Sigmoid colon (tissue), 7 donors: Measurements from ENCODE around the gene PIK3R1. TPM values are rescaled to one million over a fixed set of nuclear protein-coding genes. Genes with fewer than 3 reads are reported as not detected.
A peak's percentile ranks its signal among the peaks of the same experiment; 100 is the strongest.

Experiments used
- DNase-seq: peaks from one replicate; pipeline ENCODE4 v3.0.0-alpha.2; 2019
- H3K27ac ChIP-seq, 4 donors: fragments of 200-600 bp; sonication (generic); one replicate each; pipeline ENCODE4 v1.5.1; 2016 to 2019; ENCODE audit warnings: mild to moderate bottlenecking in 1 of 4
- H3K27me3 ChIP-seq, 3 donors: fragments of 200-600 bp; sonication (generic); one replicate each; pipeline ENCODE4 v1.5.1; 2019; ENCODE audit warnings: mild to moderate bottlenecking in 1 of 3
- H3K36me3 ChIP-seq, 4 donors: fragments of 200-600 bp; sonication (generic); one replicate each; pipeline ENCODE4 v1.5.1; 2016 to 2019
- H3K4me1 ChIP-seq, 4 donors: fragments of 200-600 bp; sonication (generic); one replicate each; pipeline ENCODE4 v1.5.1; 2017 to 2019
- H3K4me3 ChIP-seq, 4 donors: fragments of 200-600 bp; sonication (generic); one replicate each; pipeline ENCODE4 v1.5.1; 2017 to 2019; ENCODE audit warnings: mild to moderate bottlenecking in 2 of 4, moderate library complexity in 1 of 4
- H3K9me3 ChIP-seq, 4 donors: fragments of 200-600 bp in 3 of 4; sonication (generic) in 3 of 4; one replicate each; pipeline versions ENCODE4 v1.5.1 to v1.6.1; 2013 to 2019
- EP300 ChIP-seq, 4 donors: sonication (generic); formaldehyde crosslinking; IDR thresholded peaks; one replicate each; pipeline ENCODE4 v1.6.1; 2017; ENCODE audit warnings: antibody characterized with exemption in 4 of 4
- POLR2A ChIP-seq, 2 donors: fragments of 450-650 bp; IDR thresholded peaks; one replicate each; pipeline ENCODE4 v1.6.1; 2016; ENCODE audit warnings: antibody characterized with exemption in 2 of 2, mild to moderate bottlenecking in 2 of 2, moderate library complexity in 2 of 2
- POLR2AphosphoS5 ChIP-seq, 4 donors: sonication (generic); formaldehyde crosslinking; IDR thresholded peaks; one replicate each; pipeline ENCODE4 v1.6.1; 2017; ENCODE audit warnings: antibody characterized with exemption in 4 of 4
- WGBS, 2 donors: extraction: QIAGEN DNeasy Blood & Tissue Kit; methylation state at CpG; one replicate each; pipeline ENCODE4 v1.1.7; 2013; 5-methylcytosine and 5-hydroxymethylcytosine counted together
- intact Hi-C: fragments of 100-400 bp; cut with DNase I; formaldehyde crosslinking; loops from one replicate; pipeline ENCODE4 v1.15.1; 2023
- polyA plus RNA-seq, 3 donors: library from polyadenylated mRNA; stranded (reverse); fragments of 200-250 nt; gene quantifications; one replicate each; pipeline ENCODE4 v1.2.3, GENCODE V29; 2013
- total RNA-seq, 4 donors: library from RNA; depleted of rRNA; stranded (reverse); fragments of >200 nt; gene quantifications; one replicate each; pipeline ENCODE4 v1.1.0, GENCODE V29; 2016
- TF ChIP-seq, protein P1 (sequence below), 4 experiments: fragments of 450-650 bp in 3 of 4; fragments of 200-600 bp in 1 of 4; IDR thresholded peaks; one replicate each; pipeline ENCODE4 v1.5.1; 2016 to 2019; ENCODE audit warnings: antibody characterized with exemption in 4 of 4, mild to moderate bottlenecking in 3 of 4, moderate library complexity in 2 of 4
- donor health status: healthy with polysubstance abuse.
- donor health status: Bipolar disorder and iron deficiency.
- donor health status: healthy.

The PIK3R1 gene
- total and polyA plus RNA-seq, 7 donors: 9.2 to 227 (median 177) TPM

DNA sequence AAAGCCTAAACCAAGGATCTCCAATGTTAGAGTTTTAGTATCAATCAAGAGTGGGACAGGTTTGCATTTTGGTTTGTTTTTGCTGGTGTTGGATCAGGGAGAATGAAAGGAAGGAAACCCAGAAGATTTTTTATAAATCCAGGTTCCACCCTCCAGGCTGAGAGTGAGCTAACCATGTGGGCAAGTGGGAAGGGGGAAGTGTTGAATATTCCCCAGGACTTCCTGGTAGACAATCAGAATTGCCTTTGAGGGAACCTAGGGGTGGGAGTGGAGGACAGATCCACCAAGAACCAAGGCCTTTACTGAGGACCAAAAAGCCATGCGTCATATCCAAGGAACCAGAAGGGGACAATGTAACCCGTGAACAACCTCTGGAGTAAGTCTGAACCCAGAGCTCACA, 33.5 kb upstream of the PIK3R1 start:
- H3K27me3 ChIP-seq: no peaks in the 10 kb centered on the region
- H3K4me1 ChIP-seq: peaks cover 0 to 7% (median 5%) of the 10 kb centered on the region in 4 donors
- intact Hi-C loops: no loop called here
- no peaks in the 10 kb centered on the region for H3K9me3 ChIP-seq
- no peak for TF ChIP-seq EP300 (IDR thresholded peaks at IDR 0.05)
- WGBS, 2 donors: 98% methylated on average over 2 of the region's 2 CpGs
- no peak overlapping the region for H3K4me3 ChIP-seq
- no peak for DNase-seq
- no peak overlapping the region for H3K27ac ChIP-seq
- no peaks in the 10 kb centered on the region for H3K36me3 ChIP-seq

DNA sequence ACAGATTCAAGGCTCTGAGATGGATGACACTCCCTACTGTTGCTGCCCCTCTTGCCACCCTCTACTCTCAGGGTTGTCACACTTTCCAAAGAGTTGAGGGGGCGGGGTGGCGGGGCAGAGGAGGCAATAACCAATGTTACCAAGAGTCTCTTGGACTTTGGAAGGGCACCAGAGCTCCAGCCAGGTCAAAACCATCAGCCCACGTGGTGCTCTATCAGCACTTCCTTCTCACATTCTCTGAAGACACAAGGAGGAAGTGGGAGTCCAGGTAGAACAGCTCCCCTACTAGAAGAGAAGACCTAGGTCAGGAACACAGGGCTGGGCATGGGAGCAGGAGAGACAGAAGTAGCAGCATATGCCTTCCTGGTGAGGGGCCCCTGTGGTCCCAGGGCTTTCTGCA, 33.0 kb upstream of the PIK3R1 start:
- TF ChIP-seq, protein P1, sequence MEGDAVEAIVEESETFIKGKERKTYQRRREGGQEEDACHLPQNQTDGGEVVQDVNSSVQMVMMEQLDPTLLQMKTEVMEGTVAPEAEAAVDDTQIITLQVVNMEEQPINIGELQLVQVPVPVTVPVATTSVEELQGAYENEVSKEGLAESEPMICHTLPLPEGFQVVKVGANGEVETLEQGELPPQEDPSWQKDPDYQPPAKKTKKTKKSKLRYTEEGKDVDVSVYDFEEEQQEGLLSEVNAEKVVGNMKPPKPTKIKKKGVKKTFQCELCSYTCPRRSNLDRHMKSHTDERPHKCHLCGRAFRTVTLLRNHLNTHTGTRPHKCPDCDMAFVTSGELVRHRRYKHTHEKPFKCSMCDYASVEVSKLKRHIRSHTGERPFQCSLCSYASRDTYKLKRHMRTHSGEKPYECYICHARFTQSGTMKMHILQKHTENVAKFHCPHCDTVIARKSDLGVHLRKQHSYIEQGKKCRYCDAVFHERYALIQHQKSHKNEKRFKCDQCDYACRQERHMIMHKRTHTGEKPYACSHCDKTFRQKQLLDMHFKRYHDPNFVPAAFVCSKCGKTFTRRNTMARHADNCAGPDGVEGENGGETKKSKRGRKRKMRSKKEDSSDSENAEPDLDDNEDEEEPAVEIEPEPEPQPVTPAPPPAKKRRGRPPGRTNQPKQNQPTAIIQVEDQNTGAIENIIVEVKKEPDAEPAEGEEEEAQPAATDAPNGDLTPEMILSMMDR (IDR thresholded peaks at IDR 0.05): no peak
- TF ChIP-seq POLR2A (IDR thresholded peaks at IDR 0.05): no peak
- no peak for TF ChIP-seq POLR2AphosphoS5 (IDR thresholded peaks at IDR 0.05)
- no peak for TF ChIP-seq EP300 (IDR thresholded peaks at IDR 0.05)
- no peak for DNase-seq
- no peaks in the 10 kb centered on the region for H3K27me3 ChIP-seq
- H3K4me3 ChIP-seq: no peak overlapping the region
- intact Hi-C loops: no loop called here
- WGBS, 2 donors: 70 to 79% methylated on average over 3 of the region's 3 CpGs
- no peak overlapping the region for H3K27ac ChIP-seq
- H3K4me1 ChIP-seq: peaks cover 0 to 11% (median 10%) of the 10 kb centered on the region in 4 donors
- H3K36me3 ChIP-seq: no peaks in the 10 kb centered on the region
- H3K9me3 ChIP-seq: no peaks in the 10 kb centered on the region

DNA sequence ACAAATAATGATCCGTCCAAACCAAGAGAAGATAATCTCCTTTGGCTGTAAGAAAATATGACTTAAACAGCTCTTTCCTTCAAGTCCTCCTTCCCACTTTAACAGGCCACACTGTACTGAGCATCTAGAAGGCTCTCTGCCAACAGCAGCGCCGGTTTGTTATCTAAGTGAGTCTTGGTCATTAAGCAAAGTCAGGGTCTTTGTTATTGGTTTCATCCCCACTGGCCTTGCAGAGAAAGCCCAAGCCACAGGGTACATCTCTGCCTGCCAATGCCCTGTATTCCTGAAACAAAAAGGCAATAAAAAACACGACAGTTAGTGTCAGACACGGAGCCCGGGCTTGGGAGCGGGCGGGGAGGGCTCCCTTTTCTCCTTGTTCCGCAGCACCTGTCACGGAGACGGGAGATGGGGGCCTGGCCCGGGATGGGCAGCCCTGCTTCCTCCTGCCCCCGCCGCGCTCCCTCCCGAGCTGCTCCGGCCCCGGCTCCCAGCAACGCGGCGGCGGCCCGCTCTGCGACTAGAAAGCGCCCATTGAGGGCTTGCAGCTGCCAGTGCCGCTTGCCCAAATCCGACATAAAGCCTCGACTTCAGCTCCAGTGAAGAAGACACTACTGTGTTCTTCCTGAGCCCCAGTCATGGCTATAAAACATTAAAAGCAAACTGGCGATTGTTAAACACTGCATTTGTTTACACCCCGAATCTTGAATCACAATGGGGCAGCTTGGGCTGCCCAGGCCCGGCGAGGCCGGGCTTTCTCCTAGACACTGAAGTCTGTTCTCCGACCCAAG, 28.1 kb upstream of the PIK3R1 start:
- WGBS, 2 donors: 51 to 71% methylated on average over 34 of the region's 34 CpGs
- Histone ChIP-seq H3K36me3 (no peaks in the 10 kb centered on the region), H3K9me3 (no peaks in the 10 kb centered on the region), H3K4me1 (peaks cover 0 to 15% (median 14%) of the 10 kb centered on the region in 4 donors), H3K4me3 (peak overlapping the region; percentile 5 to 39 (median 38)), H3K27ac (peak overlapping the region; percentile 75 to 84 (median 82)), H3K27me3 (no peaks in the 10 kb centered on the region)
- peak; percentile 85 for DNase-seq
- intact Hi-C loops: loop anchor here (2.0 kb wide), 1 partner anchor 27 kb away; the partner anchor contains the start of gene PIK3R1
- TF ChIP-seq POLR2AphosphoS5 (IDR thresholded peaks at IDR 0.05) (peak in 3 of 4 donors; percentile 3 to 32 (median 14)), POLR2A (IDR thresholded peaks at IDR 0.05) (no peak), EP300 (IDR thresholded peaks at IDR 0.05) (no peak)
- TF ChIP-seq, protein P1 (IDR thresholded peaks at IDR 0.05): no peak

DNA sequence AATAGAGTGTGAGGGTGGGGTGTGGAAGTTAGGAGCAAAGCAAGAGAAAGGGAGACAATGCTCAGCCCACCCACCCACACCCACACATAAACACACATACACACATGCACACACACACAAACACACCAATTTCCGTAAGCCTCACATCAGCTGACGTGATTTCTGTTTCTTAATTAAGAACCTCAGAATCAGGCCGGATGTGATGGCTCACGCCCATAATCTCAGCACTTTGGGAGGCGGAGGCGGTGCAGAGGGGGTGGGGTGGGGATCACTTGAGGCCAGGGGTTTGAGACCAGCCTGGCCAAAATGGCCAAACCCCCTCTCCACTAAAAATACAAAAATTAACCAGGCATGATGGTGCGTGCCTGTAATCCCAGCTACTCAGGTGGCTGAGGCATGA, 26.4 kb upstream of the PIK3R1 start:
- no peak for DNase-seq
- WGBS, 2 donors: 89 to 90% methylated on average over 7 of the region's 7 CpGs
- H3K9me3 ChIP-seq: no peaks in the 10 kb centered on the region
- no peaks in the 10 kb centered on the region for H3K27me3 ChIP-seq
- TF ChIP-seq POLR2AphosphoS5 (IDR thresholded peaks at IDR 0.05): no peak
- TF ChIP-seq EP300 (IDR thresholded peaks at IDR 0.05): no peak
- TF ChIP-seq POLR2A (IDR thresholded peaks at IDR 0.05): no peak
- TF ChIP-seq, protein P1 (IDR thresholded peaks at IDR 0.05): no peak
- H3K36me3 ChIP-seq: no peaks in the 10 kb centered on the region
- intact Hi-C loops: no loop called here
- peaks cover 0 to 15% (median 14%) of the 10 kb centered on the region in 4 donors for H3K4me1 ChIP-seq
- no peak overlapping the region for H3K4me3 ChIP-seq
- H3K27ac ChIP-seq: peak overlapping the region in 2 of 4 donors; percentile 82 to 83

GRCh38 chr5:68189613-68190012, 25.9 kb upstream of the PIK3R1 start:
- no peaks in the 10 kb centered on the region for H3K27me3 ChIP-seq

More at GRCh38 chr5:68189613-68190012, 25.9 kb upstream of the PIK3R1 start:
- H3K9me3 ChIP-seq: no peaks in the 10 kb centered on the region
- no peak for TF ChIP-seq POLR2AphosphoS5 (IDR thresholded peaks at IDR 0.05)
- TF ChIP-seq POLR2A (IDR thresholded peaks at IDR 0.05): no peak
- no peak for TF ChIP-seq EP300 (IDR thresholded peaks at IDR 0.05)
- TF ChIP-seq, protein P1 (IDR thresholded peaks at IDR 0.05): no peak
- WGBS, 2 donors: 82 to 88% methylated on average over 5 of the region's 5 CpGs
- intact Hi-C loops: no loop called here
- no peak overlapping the region for H3K4me3 ChIP-seq
- no peak for DNase-seq
- H3K36me3 ChIP-seq: no peaks in the 10 kb centered on the region
- no peak overlapping the region for H3K27ac ChIP-seq
- peaks cover 0 to 15% (median 14%) of the 10 kb centered on the region in 4 donors for H3K4me1 ChIP-seq
